ENCODE measurements around the gene DCAF7.

DCAF7 gene

GRCh38 chr17:63579633-63580032 is 29.4 kb downstream of the DCAF7 start:
- DNase-seq (ENCODE audit: low read depth in 1 of 2, low spot score in 1 of 2) = no peak

GRCh38 chr17:63587770-63588169 is 37.5 kb downstream of the DCAF7 start:
- no peak for DNase-seq (ENCODE audit: low read depth in 1 of 2, low spot score in 1 of 2)

- no peak for DNase-seq (ENCODE audit: low read depth in 1 of 2, low spot score in 1 of 2)
These were observed 38.5 kb downstream of the DCAF7 start for GRCh38 chr17:63588797-63589196.

GRCh38 chr17:63589646-63590045 is 39.4 kb downstream of the DCAF7 start:
- DNase-seq (ENCODE audit: low read depth in 1 of 2, low spot score in 1 of 2) = no peak

GRCh38 chr17:63592797-63593196 is 42.5 kb downstream of the DCAF7 start:
- DNase-seq (ENCODE audit: low read depth in 1 of 2, low spot score in 1 of 2) = no peak

GRCh38 chr17:63595132-63595531 is 44.9 kb downstream of the DCAF7 start:
- DNase-seq (ENCODE audit: low read depth in 1 of 2, low spot score in 1 of 2) = no peak

GRCh38 chr17:63596856-63597586 is 46.7 kb downstream of the DCAF7 start:
- no peak for DNase-seq (ENCODE audit: low read depth in 1 of 2, low spot score in 1 of 2)

- no peak for DNase-seq (ENCODE audit: low read depth in 1 of 2, low spot score in 1 of 2)
These were observed 48.0 kb downstream of the DCAF7 start for GRCh38 chr17:63598281-63598680.

GRCh38 chr17:63600569-63601438 is 50.5 kb downstream of the DCAF7 start, which contains the start of gene TACO1:
TSS of gene TACO1 (plus strand) at chr17:63600895. CDS start at chr17:63601084, 189 bp downstream.
- DNase-seq (ENCODE audit: low read depth in 1 of 2, low spot score in 1 of 2) = peak; percentile 52 to 57

- no peak for DNase-seq (ENCODE audit: low read depth in 1 of 2, low spot score in 1 of 2)
These were observed 51.4 kb downstream of the DCAF7 start for GRCh38 chr17:63601439-63602371.

- no peak for DNase-seq (ENCODE audit: low read depth in 1 of 2, low spot score in 1 of 2)
These were observed 59.7 kb downstream of the DCAF7 start for GRCh38 chr17:63609816-63610573.

GRCh38 chr17:63610854-63611253 is 60.6 kb downstream of the DCAF7 start:
- DNase-seq (ENCODE audit: low read depth in 1 of 2, low spot score in 1 of 2) = no peak

GRCh38 chr17:63611354-63611753 is 61.1 kb downstream of the DCAF7 start:
- DNase-seq (ENCODE audit: low read depth in 1 of 2, low spot score in 1 of 2) = no peak

- DNase-seq (ENCODE audit: low read depth in 1 of 2, low spot score in 1 of 2) = no peak
These were observed 63.4 kb downstream of the DCAF7 start for GRCh38 chr17:63613663-63614062.

- DNase-seq (ENCODE audit: low read depth in 1 of 2, low spot score in 1 of 2) = no peak
These were observed 71.0 kb downstream of the DCAF7 start for GRCh38 chr17:63621229-63621683.

- peak; percentile 92 to 95 for DNase-seq (ENCODE audit: low read depth in 1 of 2, low spot score in 1 of 2)
These were observed 71.7 kb downstream of the DCAF7 start, which contains the start of gene MAP3K3 for GRCh38 chr17:63621684-63622573. TSS of gene MAP3K3 (plus strand) at chr17:63622417. CDS start at chr17:63622760, 343 bp downstream.

- peak; percentile 36 to 52 for DNase-seq (ENCODE audit: low read depth in 1 of 2, low spot score in 1 of 2)
These were observed 72.5 kb downstream of the DCAF7 start for GRCh38 chr17:63622574-63623390.

- no peak for DNase-seq (ENCODE audit: low read depth in 1 of 2, low spot score in 1 of 2)
These were observed 73.7 kb downstream of the DCAF7 start for GRCh38 chr17:63623786-63624530.

Measured in activated T-helper 1 cell treated with anti-CD3 and anti-CD28 coated beads, Interleukin-2, amount 50 U/mL, for 16 hours (primary cell).